ENCODE measurements around the gene SEMA4G. TPM values are rescaled to one million over a fixed set of nuclear protein-coding genes. Genes with fewer than 3 reads are reported as not detected.

The SEMA4G gene
- total RNA-seq, 1 experiment from 2014 or later, result 8.5 TPM

DNA sequence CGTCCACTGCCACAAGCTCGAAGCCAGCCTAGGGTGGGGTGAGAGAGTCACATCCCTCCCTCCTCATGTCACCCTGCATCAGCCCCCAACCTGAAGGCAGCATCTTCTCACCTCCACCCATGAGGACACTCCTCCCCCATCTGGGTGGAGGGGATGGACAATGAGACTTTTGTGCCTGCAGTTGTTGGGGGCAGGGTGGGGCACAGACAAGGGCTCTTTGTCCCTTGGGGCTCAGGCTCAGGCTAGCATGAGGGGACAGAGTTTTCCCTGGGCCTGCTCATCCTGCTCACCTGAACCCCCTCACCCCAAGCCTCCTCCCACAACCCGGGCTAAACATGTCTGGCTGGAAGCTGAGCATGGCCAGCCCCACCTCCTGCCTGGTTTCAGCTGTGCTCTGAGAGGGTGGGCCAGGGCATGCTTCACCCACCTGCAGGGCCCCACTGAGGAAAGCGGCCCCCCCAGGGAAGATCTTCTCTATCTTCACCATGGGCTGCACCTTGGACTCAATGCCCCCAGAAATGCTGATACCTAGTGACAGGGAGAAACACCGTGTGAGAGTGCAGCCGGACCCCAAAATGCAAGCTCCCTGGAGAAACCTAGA is 39.6 kb downstream of the SEMA4G start:
- H4K91ac ChIP-seq (ENCODE audit: insufficient read length, low read depth, low read length), result no peak overlapping the region
- no CpG with 5 or more reads among the region's 6 CpGs for WGBS (ENCODE audit: extremely low coverage, insufficient read length, low lambda C conversion rate)
- no peak overlapping the region for H2AFZ ChIP-seq (ENCODE audit: low read length)
- H3K56ac ChIP-seq (ENCODE audit: insufficient read length, low read depth, low read length), result no peak overlapping the region
- H2AK5ac ChIP-seq (ENCODE audit: insufficient read length, low read length), result no peak overlapping the region
- no peak for DNase-seq
- no peak overlapping the region for H3K4me3 Mint-ChIP-seq
- no peaks in the 10 kb centered on the region for H3K23me2 ChIP-seq (ENCODE audit: insufficient read length, low read depth, low read length, poor library complexity, severe bottlenecking)
- H3K23ac ChIP-seq (ENCODE audit: insufficient read length, low read depth, low read length), result no peak overlapping the region
- H4K20me1 ChIP-seq (ENCODE audit: control insufficient read depth, insufficient read depth, insufficient read length), result no peaks in the 10 kb centered on the region
- no peak overlapping the region for H4K5ac ChIP-seq (ENCODE audit: insufficient read length, low read depth, low read length)
- H3K27ac ChIP-seq (ENCODE audit: insufficient read length, low read depth, low read length), result no peak overlapping the region
- H4K8ac ChIP-seq (replicated peaks; ENCODE audit: insufficient read length, low read depth, low read length), result no peak overlapping the region
- no peaks in the 10 kb centered on the region for H3K9me3 Mint-ChIP-seq
- no peak overlapping the region for H3K4me2 ChIP-seq (ENCODE audit: insufficient read depth, insufficient read length, low read length)
- H2BK5ac ChIP-seq (ENCODE audit: insufficient read length, low read length), result no peak overlapping the region
- H3K4me1 ChIP-seq (ENCODE audit: insufficient read depth, low read length), result no peaks in the 10 kb centered on the region
- H3K4me1 Mint-ChIP-seq, result peaks cover 16 to 29% of the 10 kb centered on the region in 2 experiments
- no peak overlapping the region for H2BK12ac ChIP-seq (ENCODE audit: insufficient read length, low read depth, low read length)
- H3K9ac ChIP-seq (ENCODE audit: extremely low read depth, insufficient read length, low read length), result no peak overlapping the region
- H2BK20ac ChIP-seq (ENCODE audit: low read depth, low read length, poor library complexity, severe bottlenecking), result no peak overlapping the region
- no peak overlapping the region for H2BK15ac ChIP-seq (ENCODE audit: low read depth, low read length)
- no peak overlapping the region for H3K18ac ChIP-seq (ENCODE audit: insufficient read length, low read depth, low read length)
- no peak overlapping the region for H2BK120ac ChIP-seq (ENCODE audit: low read depth, low read length, poor library complexity, severe bottlenecking)
- peak overlapping the region in 1 of 3 experiments; percentile 45; a peak in 1 of 7 replicates for H3K27ac Mint-ChIP-seq
- peaks cover 5% of the 10 kb centered on the region for H3K27me3 Mint-ChIP-seq (ENCODE audit: low read depth)
- no peak overlapping the region for H3K4ac ChIP-seq (ENCODE audit: low read depth, low read length)
- H3T11ph ChIP-seq (ENCODE audit: low read length), result no peak overlapping the region
- TF ChIP-seq, protein P1, sequence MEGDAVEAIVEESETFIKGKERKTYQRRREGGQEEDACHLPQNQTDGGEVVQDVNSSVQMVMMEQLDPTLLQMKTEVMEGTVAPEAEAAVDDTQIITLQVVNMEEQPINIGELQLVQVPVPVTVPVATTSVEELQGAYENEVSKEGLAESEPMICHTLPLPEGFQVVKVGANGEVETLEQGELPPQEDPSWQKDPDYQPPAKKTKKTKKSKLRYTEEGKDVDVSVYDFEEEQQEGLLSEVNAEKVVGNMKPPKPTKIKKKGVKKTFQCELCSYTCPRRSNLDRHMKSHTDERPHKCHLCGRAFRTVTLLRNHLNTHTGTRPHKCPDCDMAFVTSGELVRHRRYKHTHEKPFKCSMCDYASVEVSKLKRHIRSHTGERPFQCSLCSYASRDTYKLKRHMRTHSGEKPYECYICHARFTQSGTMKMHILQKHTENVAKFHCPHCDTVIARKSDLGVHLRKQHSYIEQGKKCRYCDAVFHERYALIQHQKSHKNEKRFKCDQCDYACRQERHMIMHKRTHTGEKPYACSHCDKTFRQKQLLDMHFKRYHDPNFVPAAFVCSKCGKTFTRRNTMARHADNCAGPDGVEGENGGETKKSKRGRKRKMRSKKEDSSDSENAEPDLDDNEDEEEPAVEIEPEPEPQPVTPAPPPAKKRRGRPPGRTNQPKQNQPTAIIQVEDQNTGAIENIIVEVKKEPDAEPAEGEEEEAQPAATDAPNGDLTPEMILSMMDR (conservative IDR thresholded peaks at IDR 0.05), result no peak
- no peaks in the 10 kb centered on the region for H3K9me3 ChIP-seq (ENCODE audit: control insufficient read depth, low read depth, low read length)
- no peaks in the 10 kb centered on the region for H3K79me1 ChIP-seq (ENCODE audit: insufficient read depth, low read depth, low read length, poor library complexity, severe bottlenecking)
- peaks cover 9 to 28% (median 27%) of the 10 kb centered on the region in 3 experiments; a peak in 5 of 7 replicates for H3K36me3 Mint-ChIP-seq (ENCODE audit: insufficient read depth in 1 of 3, low read depth in 3 of 3)
- H3K27me3 ChIP-seq (ENCODE audit: insufficient read depth, low read length), result no peaks in the 10 kb centered on the region
- H3K14ac ChIP-seq (ENCODE audit: insufficient read depth, low read length), result no peak overlapping the region
- no peaks in the 10 kb centered on the region for H3K79me2 ChIP-seq (ENCODE audit: insufficient read depth, low read length)
